ENCODE data around the gene TLR1. TPM values are rescaled to one million over a fixed set of nuclear protein-coding genes. Genes with fewer than 3 reads are reported as not detected.

The TLR1 gene
- total RNA-seq, 2 donors from 2014 or later: 3.6 to 8.9 TPM

GRCh38 chr4:38803833-38804653 is 548 bp downstream of the TLR1 start:
- H3K36me3 ChIP-seq: peaks cover 15% of the 10 kb centered on the region
- no peak for DNase-seq (ENCODE audit: low spot score)
- no peak for TF ChIP-seq CTCF (IDR thresholded peaks at IDR 0.05)
- no peaks in the 10 kb centered on the region for H3K27me3 ChIP-seq
- peak overlapping the region; percentile 22 to 35 for H3K4me3 ChIP-seq
- H3K27ac ChIP-seq: peak overlapping the region; percentile 61 to 66
- H3K9me3 ChIP-seq: peaks cover 0 to 4% of the 10 kb centered on the region in 2 donors
- H3K4me1 ChIP-seq: peaks cover 0 to 12% of the 10 kb centered on the region in 2 donors

DNA sequence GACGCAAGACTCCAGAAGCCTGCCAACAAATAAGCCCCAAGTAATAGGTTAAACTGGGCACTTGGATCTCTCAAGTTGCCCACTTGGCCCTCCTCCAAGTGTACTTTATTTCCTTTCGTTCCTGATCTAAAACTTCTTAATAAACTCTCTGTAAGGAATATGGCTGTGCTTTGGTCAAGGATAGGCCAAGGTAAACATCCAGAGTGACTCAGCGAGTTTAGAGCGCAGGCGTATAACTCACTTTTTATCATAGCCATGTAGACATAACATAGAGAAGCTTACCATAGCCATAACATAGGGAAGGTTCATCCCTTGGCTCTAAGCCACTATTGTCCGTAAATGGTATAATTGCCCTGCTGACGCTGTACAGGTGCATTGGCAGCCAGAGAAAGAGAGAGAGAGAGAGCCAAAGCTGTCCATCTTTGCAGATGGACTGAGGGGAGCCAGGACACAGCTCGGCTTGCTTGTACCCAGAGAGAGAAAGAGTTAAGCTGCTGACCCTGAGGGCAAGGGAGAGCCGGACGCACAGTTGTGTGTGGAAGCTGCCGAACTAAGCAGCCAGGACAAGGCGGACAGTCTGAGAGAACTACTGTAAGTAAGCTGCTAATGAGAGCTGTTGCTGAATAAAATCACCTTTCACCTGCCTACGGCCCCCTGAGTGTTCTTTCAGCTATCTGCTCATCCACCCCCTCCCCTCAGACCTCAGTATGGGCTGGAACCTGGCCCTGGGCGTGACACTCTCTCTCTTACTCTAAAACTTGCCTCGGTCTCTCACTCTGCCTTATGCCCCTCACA is 1.8 kb downstream of the TLR1 start:
- peaks cover 0 to 10% of the 10 kb centered on the region in 2 donors for H3K9me3 ChIP-seq
- no peak for DNase-seq (ENCODE audit: low spot score)
- TF ChIP-seq CTCF (IDR thresholded peaks at IDR 0.05): no peak

DNA sequence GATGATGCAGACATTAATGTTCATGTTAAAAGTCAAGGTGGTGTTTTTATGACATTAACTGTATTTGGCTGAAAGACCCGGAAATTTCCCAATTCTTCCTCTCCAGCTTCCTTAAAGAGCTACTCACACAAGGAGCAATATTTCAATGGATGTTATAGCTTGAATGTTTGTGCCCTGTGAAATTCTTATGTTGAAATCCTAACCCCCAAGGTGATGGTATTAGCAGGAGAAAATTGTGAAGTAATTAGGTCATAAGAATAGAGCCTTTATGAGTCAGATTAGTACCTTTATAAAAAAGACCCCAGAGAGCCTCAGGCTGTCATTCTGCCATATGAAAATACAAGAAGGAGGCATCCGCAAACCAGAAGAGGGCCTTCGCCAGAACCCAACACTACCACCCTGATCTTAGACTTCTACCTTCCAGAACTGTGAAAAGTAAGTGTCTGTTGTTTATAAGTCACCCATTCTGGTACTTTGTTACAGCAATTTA is 3.6 kb downstream of the TLR1 start:
- H3K27ac ChIP-seq: no peak overlapping the region
- no peaks in the 10 kb centered on the region for H3K27me3 ChIP-seq
- H3K4me3 ChIP-seq: no peak overlapping the region
- H3K4me1 ChIP-seq: peaks cover 0 to 11% of the 10 kb centered on the region in 2 donors
- no peak for TF ChIP-seq CTCF (IDR thresholded peaks at IDR 0.05)
- DNase-seq (ENCODE audit: low spot score): no peak
- H3K36me3 ChIP-seq: peaks cover 27% of the 10 kb centered on the region
- peaks cover 0 to 16% of the 10 kb centered on the region in 2 donors for H3K9me3 ChIP-seq

More for the DNA sequence above, 1.8 kb downstream of the TLR1 start:
- peaks cover 27% of the 10 kb centered on the region for H3K36me3 ChIP-seq
- H3K4me3 ChIP-seq: no peak overlapping the region
- peaks cover 0 to 12% of the 10 kb centered on the region in 2 donors for H3K4me1 ChIP-seq
- H3K27me3 ChIP-seq: no peaks in the 10 kb centered on the region
- H3K27ac ChIP-seq: no peak overlapping the region

DNA sequence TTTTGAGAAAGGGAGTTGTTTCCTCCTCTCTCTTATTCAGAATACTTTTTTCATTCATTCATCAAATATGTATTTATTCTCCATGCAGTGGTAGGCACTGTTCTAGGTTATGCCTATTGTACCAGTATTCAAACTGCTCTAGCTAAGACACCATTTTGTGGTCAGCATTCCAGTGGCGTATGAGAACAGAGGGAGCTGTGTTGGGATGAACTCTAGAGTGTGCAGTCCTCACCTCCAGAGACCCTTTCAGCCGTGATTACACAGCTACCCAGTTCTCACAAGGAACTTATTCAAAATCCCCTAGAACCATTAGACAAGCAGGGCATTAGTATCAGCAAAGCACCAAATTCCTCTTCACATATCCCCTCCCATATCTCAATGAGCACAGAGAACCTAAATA is 4.2 kb downstream of the TLR1 start:
- no peak for TF ChIP-seq CTCF (IDR thresholded peaks at IDR 0.05)
- peaks cover 27% of the 10 kb centered on the region for H3K36me3 ChIP-seq
- no peak overlapping the region for H3K4me3 ChIP-seq
- peaks cover 0 to 16% of the 10 kb centered on the region in 2 donors for H3K9me3 ChIP-seq
- H3K4me1 ChIP-seq: peaks cover 0 to 5% of the 10 kb centered on the region in 2 donors
- no peak overlapping the region for H3K27ac ChIP-seq
- no peaks in the 10 kb centered on the region for H3K27me3 ChIP-seq
- DNase-seq (ENCODE audit: low spot score): no peak

DNA sequence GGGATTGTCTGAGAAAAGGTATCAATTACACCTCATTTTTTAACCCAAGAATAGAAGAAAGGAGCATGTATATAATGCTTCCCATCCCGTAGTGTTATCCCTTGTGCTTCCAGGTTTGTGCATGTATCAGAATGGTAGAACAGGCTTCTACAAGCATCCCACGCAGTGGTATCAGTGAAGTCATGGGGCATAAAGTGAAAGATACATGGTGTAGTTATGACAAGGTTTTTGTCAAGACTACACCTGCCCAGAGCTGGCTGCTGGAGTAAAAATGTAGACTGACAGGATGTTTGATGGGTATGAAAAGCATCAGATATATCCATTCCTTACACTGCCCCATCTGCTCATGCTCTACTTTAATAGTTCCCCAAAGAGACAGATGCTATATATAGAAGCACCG is 9.5 kb downstream of the TLR1 start:
- DNase-seq (ENCODE audit: low spot score): no peak
- Histone ChIP-seq H3K36me3 (peaks cover 21% of the 10 kb centered on the region), H3K4me1 (no peaks in the 10 kb centered on the region), H3K27ac (no peak overlapping the region), H3K27me3 (no peaks in the 10 kb centered on the region), H3K9me3 (peaks cover 0 to 16% of the 10 kb centered on the region in 2 donors), H3K4me3 (no peak overlapping the region)
- no peak for TF ChIP-seq CTCF (IDR thresholded peaks at IDR 0.05)

Data from right atrium auricular region (tissue), 2 donors.